ENCODE data around the gene WTAP. TPM values are rescaled to one million over a fixed set of nuclear protein-coding genes. Genes with fewer than 3 reads are reported as not detected.
A peak's percentile ranks its signal among the peaks of the same experiment; 100 is the strongest.

WTAP gene
- total RNA-seq, 1 donor from 2014 or later: 88.3 TPM

DNA sequence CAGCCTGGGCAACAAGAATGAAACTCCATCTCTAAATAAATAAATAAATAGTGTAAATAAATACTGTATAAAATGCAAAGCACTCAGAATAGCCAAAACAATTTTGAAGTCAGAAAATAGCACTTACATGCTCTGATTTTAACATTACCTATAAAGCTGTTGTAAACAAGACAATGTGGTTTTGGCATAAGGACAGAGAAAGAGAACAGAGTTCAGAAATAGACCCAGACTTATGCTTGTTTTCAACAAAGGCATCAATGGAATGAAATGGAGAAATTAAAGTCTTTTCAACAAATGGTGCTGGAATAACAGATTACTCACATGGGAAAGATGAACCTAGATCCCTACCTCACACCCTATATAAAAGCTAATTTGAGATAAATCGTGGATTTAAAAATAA lies 44.9 kb downstream of the WTAP start:
- no peaks in the 10 kb centered on the region for H3K36me3 ChIP-seq (ENCODE audit: control insufficient read depth, insufficient read depth, low read length)
- TF ChIP-seq, protein P1, sequence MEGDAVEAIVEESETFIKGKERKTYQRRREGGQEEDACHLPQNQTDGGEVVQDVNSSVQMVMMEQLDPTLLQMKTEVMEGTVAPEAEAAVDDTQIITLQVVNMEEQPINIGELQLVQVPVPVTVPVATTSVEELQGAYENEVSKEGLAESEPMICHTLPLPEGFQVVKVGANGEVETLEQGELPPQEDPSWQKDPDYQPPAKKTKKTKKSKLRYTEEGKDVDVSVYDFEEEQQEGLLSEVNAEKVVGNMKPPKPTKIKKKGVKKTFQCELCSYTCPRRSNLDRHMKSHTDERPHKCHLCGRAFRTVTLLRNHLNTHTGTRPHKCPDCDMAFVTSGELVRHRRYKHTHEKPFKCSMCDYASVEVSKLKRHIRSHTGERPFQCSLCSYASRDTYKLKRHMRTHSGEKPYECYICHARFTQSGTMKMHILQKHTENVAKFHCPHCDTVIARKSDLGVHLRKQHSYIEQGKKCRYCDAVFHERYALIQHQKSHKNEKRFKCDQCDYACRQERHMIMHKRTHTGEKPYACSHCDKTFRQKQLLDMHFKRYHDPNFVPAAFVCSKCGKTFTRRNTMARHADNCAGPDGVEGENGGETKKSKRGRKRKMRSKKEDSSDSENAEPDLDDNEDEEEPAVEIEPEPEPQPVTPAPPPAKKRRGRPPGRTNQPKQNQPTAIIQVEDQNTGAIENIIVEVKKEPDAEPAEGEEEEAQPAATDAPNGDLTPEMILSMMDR (IDR thresholded peaks at IDR 0.05; ENCODE audit: insufficient read depth, low read length, poor library complexity, severe bottlenecking): no peak
- no peak for DNase-seq (ENCODE audit: low read depth)

DNA sequence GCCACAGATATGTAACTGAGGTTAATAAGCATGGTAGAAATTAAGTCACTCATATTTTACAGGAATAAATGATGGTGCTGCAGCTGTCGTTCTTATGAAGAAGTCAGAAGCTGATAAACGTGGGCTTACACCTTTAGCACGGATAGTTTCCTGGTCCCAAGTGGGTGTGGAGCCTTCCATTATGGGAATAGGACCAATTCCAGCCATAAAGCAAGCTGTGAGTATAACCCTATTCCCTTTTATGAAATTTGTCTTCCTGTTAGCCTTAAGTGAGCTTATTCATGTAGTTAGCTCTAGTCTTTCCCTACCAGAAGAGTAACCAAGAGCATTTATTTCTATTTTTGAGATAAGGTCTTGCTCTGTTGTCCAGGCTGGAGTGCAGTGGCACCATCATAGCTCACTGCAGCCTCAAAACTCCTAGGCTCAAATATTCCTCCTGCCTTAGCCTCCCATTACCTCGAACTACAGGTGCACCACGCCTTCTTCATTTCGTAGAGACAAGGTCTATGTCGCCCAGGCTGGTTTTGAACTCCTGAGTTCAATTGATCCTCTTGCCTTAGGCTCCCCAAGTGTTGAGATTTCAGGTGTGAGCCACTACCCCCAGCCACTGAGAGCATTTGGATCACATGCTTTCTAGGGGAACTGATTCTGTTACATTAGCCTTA lies 50.1 kb downstream of the WTAP start:
- H3K36me3 ChIP-seq (ENCODE audit: control insufficient read depth, insufficient read depth, low read length): no peaks in the 10 kb centered on the region
- H3K4me3 ChIP-seq (ENCODE audit: low read depth, low read length): no peak overlapping the region
- no peak for DNase-seq (ENCODE audit: low read depth)
- no peaks in the 10 kb centered on the region for H3K27me3 ChIP-seq (ENCODE audit: control insufficient read depth, insufficient read depth, low read length)
- TF ChIP-seq, protein P1 (IDR thresholded peaks at IDR 0.05; ENCODE audit: insufficient read depth, low read length, poor library complexity, severe bottlenecking): no peak

More for the DNA sequence above, 44.9 kb downstream of the WTAP start:
- Histone ChIP-seq H3K27me3 (ENCODE audit: control insufficient read depth, insufficient read depth, low read length) (no peaks in the 10 kb centered on the region), H3K4me3 (ENCODE audit: low read depth, low read length) (no peak overlapping the region)

DNA sequence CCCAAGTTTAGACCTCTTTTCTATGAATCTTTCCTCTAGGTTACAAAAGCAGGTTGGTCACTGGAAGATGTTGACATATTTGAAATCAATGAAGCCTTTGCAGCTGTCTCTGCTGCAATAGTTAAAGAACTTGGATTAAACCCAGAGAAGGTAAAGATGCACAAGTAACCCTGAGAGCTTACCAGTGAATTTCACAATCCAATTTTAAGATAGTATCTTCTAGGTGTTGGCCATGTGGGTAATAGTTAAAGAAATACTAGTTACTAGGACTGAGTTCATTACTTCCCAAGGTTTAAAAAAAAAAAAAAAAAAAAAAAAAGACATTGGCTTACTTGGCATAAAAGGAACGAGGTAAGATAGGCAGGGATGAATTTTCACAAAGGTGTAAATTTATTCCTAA lies 50.8 kb downstream of the WTAP start:
- Histone ChIP-seq H3K27me3 (ENCODE audit: control insufficient read depth, insufficient read depth, low read length) (no peaks in the 10 kb centered on the region), H3K36me3 (ENCODE audit: control insufficient read depth, insufficient read depth, low read length) (no peaks in the 10 kb centered on the region), H3K4me3 (ENCODE audit: low read depth, low read length) (no peak overlapping the region)
- TF ChIP-seq, protein P1 (IDR thresholded peaks at IDR 0.05; ENCODE audit: insufficient read depth, low read length, poor library complexity, severe bottlenecking): no peak
- no peak for DNase-seq (ENCODE audit: low read depth)

DNA sequence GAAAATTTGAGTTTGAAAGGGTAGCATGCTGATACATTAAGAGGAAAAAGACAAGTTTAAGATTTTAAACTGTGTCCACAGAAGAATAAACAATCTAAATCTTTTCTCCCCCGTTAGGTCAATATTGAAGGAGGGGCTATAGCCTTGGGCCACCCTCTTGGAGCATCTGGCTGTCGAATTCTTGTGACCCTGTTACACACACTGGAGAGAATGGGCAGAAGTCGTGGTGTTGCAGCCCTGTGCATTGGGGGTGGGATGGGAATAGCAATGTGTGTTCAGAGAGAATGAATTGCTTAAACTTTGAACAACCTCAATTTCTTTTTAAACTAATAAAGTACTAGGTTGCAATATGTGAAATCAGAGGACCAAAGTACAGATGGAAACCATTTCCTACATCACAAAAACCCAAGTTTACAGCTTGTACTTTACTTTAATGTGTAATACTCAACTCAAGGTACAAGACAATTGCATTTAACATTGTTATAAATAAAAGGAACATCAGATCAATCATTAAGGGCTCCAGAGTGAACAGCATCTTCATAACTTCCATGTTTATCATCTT lies 51.3 kb downstream of the WTAP start:
- H3K36me3 ChIP-seq (ENCODE audit: control insufficient read depth, insufficient read depth, low read length): peaks cover 2% of the 10 kb centered on the region
- TF ChIP-seq, protein P1 (IDR thresholded peaks at IDR 0.05; ENCODE audit: insufficient read depth, low read length, poor library complexity, severe bottlenecking): no peak
- H3K4me3 ChIP-seq (ENCODE audit: low read depth, low read length): no peak overlapping the region
- no peak for DNase-seq (ENCODE audit: low read depth)
- H3K27me3 ChIP-seq (ENCODE audit: control insufficient read depth, insufficient read depth, low read length): no peaks in the 10 kb centered on the region

DNA sequence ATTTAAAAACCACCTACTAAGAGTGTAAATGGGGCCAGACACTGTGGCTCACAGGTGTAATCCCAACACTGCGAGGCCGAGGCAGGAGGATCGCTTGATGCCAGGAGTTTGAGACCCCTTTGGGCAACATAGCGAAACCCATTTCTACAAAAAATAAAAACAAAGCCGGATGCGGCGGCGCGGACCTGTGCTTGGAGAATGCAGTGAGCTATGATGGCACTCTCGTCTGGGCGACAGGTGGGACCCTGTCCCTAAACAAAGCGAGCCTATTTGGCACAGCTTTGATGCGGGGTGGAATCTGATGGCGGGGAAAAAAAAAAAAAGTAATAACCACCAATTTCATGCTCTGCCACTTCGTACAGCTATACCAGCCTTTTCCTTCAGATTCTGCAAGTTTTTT lies 61.0 kb downstream of the WTAP start:
- TF ChIP-seq, protein P1 (IDR thresholded peaks at IDR 0.05; ENCODE audit: insufficient read depth, low read length, poor library complexity, severe bottlenecking): no peak
- Histone ChIP-seq H3K4me3 (ENCODE audit: low read depth, low read length) (peak overlapping the region; percentile 99), H3K36me3 (ENCODE audit: control insufficient read depth, insufficient read depth, low read length) (peaks cover 1% of the 10 kb centered on the region), H3K27me3 (ENCODE audit: control insufficient read depth, insufficient read depth, low read length) (no peaks in the 10 kb centered on the region)
- no peak for DNase-seq (ENCODE audit: low read depth)
